Measurements from ENCODE around the gene FAM228B. TPM values are rescaled to one million over a fixed set of nuclear protein-coding genes. Genes with fewer than 3 reads are reported as not detected.

Gene FAM228B
- total RNA-seq, 4 donors from 2014 or later: 3.0 to 6.7 (median 4.3) TPM

GRCh38 chr2:24115057-24115456, 8.2 kb upstream of the FAM228B start:
- ATAC-seq (no peak), DNase-seq (no peak)
- H3K4me3 ChIP-seq: no peak overlapping the region
- TF ChIP-seq POLR2A (IDR thresholded peaks at IDR 0.05): no peak
- TF ChIP-seq CTCF (IDR thresholded peaks at IDR 0.05 in 4 of 5, conservative IDR thresholded peaks at IDR 0.05 in 1 of 5): no peak
- H3K4me1 ChIP-seq: no peaks in the 10 kb centered on the region
- intact Hi-C loops (cut with DNase I; ENCODE audit: low total_unique reads) (no loop called here), in situ Hi-C loops (cut with MboI; ENCODE audit: low sequenced_read_pairs in 4 of 4) (no loop called here)
- H3K9me3 ChIP-seq: no peaks in the 10 kb centered on the region
- H3K36me3 ChIP-seq: peaks cover 0 to 4% of the 10 kb centered on the region in 2 donors
- H3K27ac ChIP-seq: no peak overlapping the region
- no peaks in the 10 kb centered on the region for H3K27me3 ChIP-seq

GRCh38 chr2:24117902-24118301, 5.4 kb upstream of the FAM228B start:
- H3K36me3 ChIP-seq: peaks cover 0 to 4% of the 10 kb centered on the region in 2 donors
- peaks cover 5 to 6% of the 10 kb centered on the region in 2 donors for H3K4me1 ChIP-seq
- no peaks in the 10 kb centered on the region for H3K9me3 ChIP-seq
- no peak for DNase-seq
- intact Hi-C loops (cut with DNase I; ENCODE audit: low total_unique reads) (no loop called here), in situ Hi-C loops (cut with MboI; ENCODE audit: low sequenced_read_pairs in 4 of 4) (no loop called here)
- no peak overlapping the region for H3K4me3 ChIP-seq
- no peak for ATAC-seq
- TF ChIP-seq CTCF (IDR thresholded peaks at IDR 0.05 in 4 of 5, conservative IDR thresholded peaks at IDR 0.05 in 1 of 5) (no peak), POLR2A (IDR thresholded peaks at IDR 0.05) (no peak)
- H3K27ac ChIP-seq: no peak overlapping the region
- H3K27me3 ChIP-seq: no peaks in the 10 kb centered on the region

GRCh38 chr2:24121066-24121465, 2.2 kb upstream of the FAM228B start:
- H3K27ac ChIP-seq: no peak overlapping the region
- H3K36me3 ChIP-seq: no peaks in the 10 kb centered on the region
- TF ChIP-seq CTCF (IDR thresholded peaks at IDR 0.05 in 4 of 5, conservative IDR thresholded peaks at IDR 0.05 in 1 of 5): no peak
- no peak for TF ChIP-seq POLR2A (IDR thresholded peaks at IDR 0.05)
- H3K9me3 ChIP-seq: no peaks in the 10 kb centered on the region
- ATAC-seq (no peak), DNase-seq (no peak)
- H3K27me3 ChIP-seq: no peaks in the 10 kb centered on the region
- no peak overlapping the region for H3K4me3 ChIP-seq
- in situ Hi-C loops (cut with MboI; ENCODE audit: low sequenced_read_pairs in 4 of 4): loop anchor here in 1 of 4 donors (10.0 kb wide), 1 partner anchor 76 kb away; the partner anchor contains the start of genes FKBP1B and WDCP
- intact Hi-C loops (cut with DNase I; ENCODE audit: low total_unique reads): no loop called here
- peaks cover 11 to 17% of the 10 kb centered on the region in 2 donors for H3K4me1 ChIP-seq

GRCh38 chr2:24121469-24121868, 1.8 kb upstream of the FAM228B start:
- in situ Hi-C loops (cut with MboI; ENCODE audit: low sequenced_read_pairs in 4 of 4): loop anchor here in 1 of 4 donors (10.0 kb wide), 1 partner anchor 77 kb away; the partner anchor contains the start of genes FKBP1B and WDCP
- no peak overlapping the region for H3K27ac ChIP-seq

More at GRCh38 chr2:24121469-24121868, 1.8 kb upstream of the FAM228B start:
- Histone ChIP-seq H3K4me3 (no peak overlapping the region), H3K27me3 (no peaks in the 10 kb centered on the region), H3K4me1 (peaks cover 11 to 17% of the 10 kb centered on the region in 2 donors), H3K9me3 (no peaks in the 10 kb centered on the region), H3K36me3 (no peaks in the 10 kb centered on the region)
- DNase-seq: no peak
- intact Hi-C loops (cut with DNase I; ENCODE audit: low total_unique reads): no loop called here
- no peak for TF ChIP-seq CTCF (IDR thresholded peaks at IDR 0.05 in 4 of 5, conservative IDR thresholded peaks at IDR 0.05 in 1 of 5)
- TF ChIP-seq POLR2A (IDR thresholded peaks at IDR 0.05): no peak
- no peak for ATAC-seq

Measured in gastrocnemius medialis (tissue), 4 donors.